G401.6 (cell line): ENCODE results near the gene PRR20C.
"Not testable (repeated sequence)": the region's sequence is repeated elsewhere in the genome, so short reads cannot be mapped to it uniquely, and the experiment has no call there.

Source experiments
- FAIRE-seq: peaks from 2 replicates; lab custom pipeline; 2012; peaks lifted over from hg19 to GRCh38; lab: Jason Lieb, UNC

The PRR20C gene

GRCh38 chr13:57153761-57154160 is at the start of gene PRR20C:
PRR20C (plus strand) TSS chr13:57154061; CDS start chr13:57154448, 387 bp downstream.
- not testable (repeated sequence) for FAIRE-seq

DNA sequence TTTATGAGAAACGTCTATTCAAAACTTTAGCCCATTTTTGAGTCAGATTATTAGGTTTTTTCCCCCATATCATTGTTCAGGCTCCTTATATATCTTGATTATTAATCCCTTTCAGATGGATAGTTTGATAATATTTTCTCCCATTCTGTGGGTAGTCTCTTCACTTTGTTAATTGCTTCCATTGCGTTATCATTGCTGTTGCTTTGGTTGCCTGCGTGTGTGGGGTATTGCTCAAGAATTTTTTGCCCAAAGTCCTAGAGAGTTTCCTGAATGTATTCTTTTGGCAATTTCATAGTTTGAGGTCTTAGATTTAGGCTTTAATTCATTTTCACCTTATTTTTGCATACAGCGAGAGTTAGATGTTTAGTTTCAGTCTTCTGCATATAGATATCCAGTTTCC is 38.9 kb upstream of the PRR20C start:
- no peak for FAIRE-seq

- no peak for FAIRE-seq
Observed at GRCh38 chr13:57123681-57124080, 30.2 kb upstream of the PRR20C start.

- no peak for FAIRE-seq
Observed at GRCh38 chr13:57128909-57129308, 25.0 kb upstream of the PRR20C start.

- no peak for FAIRE-seq
Observed at GRCh38 chr13:57136093-57136492, 17.8 kb upstream of the PRR20C start.

DNA sequence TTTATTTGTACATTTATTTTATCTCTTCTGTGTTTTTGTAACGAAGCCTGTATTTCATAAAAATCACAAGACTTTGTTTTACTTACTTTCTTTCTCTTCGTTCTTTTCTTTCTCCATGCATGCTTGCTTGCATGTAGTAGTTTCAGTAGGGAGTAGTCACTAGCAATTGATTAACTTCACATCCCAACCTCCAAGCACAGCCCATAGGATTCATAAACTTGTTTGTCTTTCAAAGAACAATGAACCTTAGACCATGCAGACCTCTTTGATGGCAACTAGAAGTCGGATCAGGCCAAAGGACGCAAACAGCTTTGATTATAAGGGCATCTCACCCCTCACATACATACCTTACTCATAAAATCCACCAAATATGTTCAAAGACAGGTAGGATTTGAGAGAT is 16.3 kb upstream of the PRR20C start:
- no peak for FAIRE-seq

DNA sequence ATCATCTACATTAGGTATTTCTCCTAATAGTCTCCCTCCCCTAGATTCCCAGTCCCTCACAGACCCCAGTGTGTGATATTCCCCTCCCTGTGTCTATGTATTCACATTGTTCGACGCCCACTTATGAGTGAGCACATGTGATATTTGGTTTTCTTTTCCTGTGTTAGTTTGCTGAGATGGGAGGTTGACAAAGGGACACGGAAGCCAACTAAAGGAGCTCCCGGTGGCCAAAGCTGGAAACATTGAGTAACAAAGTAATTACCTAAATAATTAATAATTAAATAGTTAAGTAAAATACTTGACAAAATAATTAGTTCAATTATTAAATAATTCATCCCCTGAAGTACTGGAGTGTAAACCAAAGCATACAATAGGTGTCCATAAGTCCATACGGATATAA is 14.9 kb upstream of the PRR20C start:
- no peak for FAIRE-seq

GRCh38 chr13:57139781-57140180 is 14.1 kb upstream of the PRR20C start:
- FAIRE-seq: not testable (repeated sequence)

DNA sequence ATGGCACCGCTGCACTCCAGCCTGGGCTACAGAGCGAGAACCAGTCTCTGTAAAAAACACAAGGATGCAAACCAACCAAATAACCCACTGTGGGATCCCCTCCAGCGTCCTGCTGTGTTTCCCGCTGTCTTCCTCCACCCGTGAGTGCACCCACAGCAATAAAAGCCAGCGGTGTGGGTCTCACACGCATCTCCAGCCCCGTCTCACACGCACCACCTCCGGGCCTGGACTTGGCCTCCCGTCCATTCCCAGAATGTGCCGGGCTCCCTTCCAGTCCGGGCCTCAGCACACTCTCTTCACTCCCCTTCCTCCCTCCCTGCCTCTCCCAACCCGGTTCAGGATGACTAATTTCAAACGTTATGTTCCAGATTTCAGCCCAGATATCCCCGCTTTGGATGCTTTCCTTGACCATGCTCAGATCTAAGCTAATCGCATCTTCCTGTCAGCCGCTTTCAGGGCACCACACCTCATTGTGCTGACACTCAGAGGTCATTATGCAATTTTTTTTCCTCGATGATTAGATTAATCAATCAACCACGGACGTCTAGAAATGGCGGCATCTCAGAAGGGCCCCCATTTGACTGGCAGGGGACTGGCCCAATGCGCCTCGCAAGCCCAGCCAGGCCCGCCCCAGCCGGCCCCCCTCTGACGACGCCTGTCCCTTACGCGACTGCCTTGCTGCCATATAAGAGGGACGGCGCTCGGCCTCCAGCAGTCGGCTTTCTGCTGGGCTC is 13.5 kb upstream of the PRR20C start, which contains the start of gene PRR20A:
PRR20A (plus strand) TSS at position 684 of the 734 bp plus-strand sequence. CDS start 387 bp downstream, outside the sequence.
- not testable (repeated sequence) for FAIRE-seq

GRCh38 chr13:57147188-57147587 is 6.7 kb upstream of the PRR20C start, which contains the start of gene PRR20B:
PRR20B (plus strand) TSS chr13:57147488; CDS start chr13:57147875, 387 bp downstream.
- FAIRE-seq: not testable (repeated sequence)

GRCh38 chr13:57148106-57148505 is 5.8 kb upstream of the PRR20C start:
- FAIRE-seq: not testable (repeated sequence)

DNA sequence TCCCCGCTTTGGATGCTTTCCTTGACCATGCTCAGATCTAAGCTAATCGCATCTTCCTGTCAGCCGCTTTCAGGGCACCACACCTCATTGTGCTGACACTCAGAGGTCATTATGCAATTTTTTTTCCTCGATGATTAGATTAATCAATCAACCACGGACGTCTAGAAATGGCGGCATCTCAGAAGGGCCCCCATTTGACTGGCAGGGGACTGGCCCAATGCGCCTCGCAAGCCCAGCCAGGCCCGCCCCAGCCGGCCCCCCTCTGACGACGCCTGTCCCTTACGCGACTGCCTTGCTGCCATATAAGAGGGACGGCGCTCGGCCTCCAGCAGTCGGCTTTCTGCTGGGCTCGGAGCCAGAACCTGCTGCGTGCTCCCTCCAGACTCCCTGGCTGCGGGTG is 6.5 kb downstream of the PRR20C start, which contains the start of gene PRR20D:
PRR20D (plus strand) TSS at position 301 of the 400 bp plus-strand sequence. CDS start 387 bp downstream, outside the sequence.
- FAIRE-seq: not testable (repeated sequence)

DNA sequence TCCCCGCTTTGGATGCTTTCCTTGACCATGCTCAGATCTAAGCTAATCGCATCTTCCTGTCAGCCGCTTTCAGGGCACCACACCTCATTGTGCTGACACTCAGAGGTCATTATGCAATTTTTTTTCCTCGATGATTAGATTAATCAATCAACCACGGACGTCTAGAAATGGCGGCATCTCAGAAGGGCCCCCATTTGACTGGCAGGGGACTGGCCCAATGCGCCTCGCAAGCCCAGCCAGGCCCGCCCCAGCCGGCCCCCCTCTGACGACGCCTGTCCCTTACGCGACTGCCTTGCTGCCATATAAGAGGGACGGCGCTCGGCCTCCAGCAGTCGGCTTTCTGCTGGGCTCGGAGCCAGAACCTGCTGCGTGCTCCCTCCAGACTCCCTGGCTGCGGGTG is 13.0 kb downstream of the PRR20C start, which contains the start of gene PRR20E:
PRR20E (plus strand) TSS at position 301 of the 400 bp plus-strand sequence. CDS start 387 bp downstream, outside the sequence.
- not testable (repeated sequence) for FAIRE-seq

- FAIRE-seq: no peak
Observed at GRCh38 chr13:57191667-57192066, 37.8 kb downstream of the PRR20C start.
